Fibroblast of the aortic adventitia (primary cell): Measurements from ENCODE around the gene PIP5K1B. TPM values are rescaled to one million over a fixed set of nuclear protein-coding genes. Genes with fewer than 3 reads are reported as not detected.

ENCODE experiments used
- DNase-seq: peaks from one replicate; pipeline ENCODE4 v3.0.0-alpha.2; 2010; ENCODE audit warnings: low read depth
- H3K4me3 ChIP-seq: 2 replicates; pipeline ENCODE4 v1.5.1; 2011; ENCODE audit warnings: low read depth, mild to moderate bottlenecking, control low read depth, low read length, moderate library complexity
- total RNA-seq: library from RNA; depleted of rRNA; stranded (reverse); fragments of >200 nt; gene quantifications from 2 replicates; pipeline ENCODE4 v1.2.3, GENCODE V29; 2012; ENCODE audit warnings: low replicate concordance
- TF ChIP-seq, protein P1 (sequence below): IDR thresholded peaks from 2 replicates; pipeline ENCODE4 v1.5.1; 2011; ENCODE audit warnings: mild to moderate bottlenecking, low read length, control low read depth, inconsistent platforms; ENCODE audit not compliant: insufficient read depth

The PIP5K1B gene
- total RNA-seq, 1 donor, result not detected

DNA sequence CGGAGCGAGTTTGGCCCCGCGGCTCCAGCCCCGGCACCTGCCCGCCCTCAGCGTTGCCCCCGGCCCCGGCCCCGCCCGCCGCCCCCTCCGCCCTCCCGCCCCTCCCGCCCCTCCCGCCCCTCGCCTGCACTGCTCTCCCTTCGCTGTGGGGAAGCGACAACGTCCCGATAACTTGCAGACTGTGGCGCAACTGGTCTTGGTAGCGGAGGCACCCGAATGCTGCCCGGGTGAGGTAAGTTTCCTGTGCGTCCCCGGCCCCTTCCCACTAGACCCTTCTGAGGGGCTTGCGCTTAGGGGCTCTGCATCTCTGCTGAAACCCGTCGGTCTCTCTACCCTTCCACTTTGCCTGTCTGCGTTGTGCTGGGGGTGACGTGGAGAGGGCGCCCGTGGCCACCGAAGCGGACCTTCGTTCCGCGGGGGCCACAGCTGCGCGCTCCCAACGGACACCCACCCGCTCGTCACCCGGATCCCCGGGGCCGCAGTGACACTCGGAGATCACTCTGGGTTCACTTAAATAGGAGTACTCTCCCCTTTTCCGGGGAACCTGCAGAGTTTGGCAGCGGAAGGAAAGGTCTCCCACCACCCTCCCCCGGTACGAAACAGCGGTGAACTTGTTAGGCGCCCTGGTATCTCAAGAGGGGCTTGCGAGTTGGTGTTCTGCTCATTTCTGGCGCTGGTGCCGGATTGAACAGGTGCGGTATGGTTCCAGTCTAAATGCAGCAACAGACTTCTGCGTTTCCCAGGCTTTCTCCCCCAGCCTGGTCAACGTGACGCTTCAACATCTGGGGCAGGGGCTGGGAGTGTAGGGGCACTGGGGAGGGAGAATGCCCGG lies 707 bp downstream of the PIP5K1B start:
- TF ChIP-seq, protein P1, sequence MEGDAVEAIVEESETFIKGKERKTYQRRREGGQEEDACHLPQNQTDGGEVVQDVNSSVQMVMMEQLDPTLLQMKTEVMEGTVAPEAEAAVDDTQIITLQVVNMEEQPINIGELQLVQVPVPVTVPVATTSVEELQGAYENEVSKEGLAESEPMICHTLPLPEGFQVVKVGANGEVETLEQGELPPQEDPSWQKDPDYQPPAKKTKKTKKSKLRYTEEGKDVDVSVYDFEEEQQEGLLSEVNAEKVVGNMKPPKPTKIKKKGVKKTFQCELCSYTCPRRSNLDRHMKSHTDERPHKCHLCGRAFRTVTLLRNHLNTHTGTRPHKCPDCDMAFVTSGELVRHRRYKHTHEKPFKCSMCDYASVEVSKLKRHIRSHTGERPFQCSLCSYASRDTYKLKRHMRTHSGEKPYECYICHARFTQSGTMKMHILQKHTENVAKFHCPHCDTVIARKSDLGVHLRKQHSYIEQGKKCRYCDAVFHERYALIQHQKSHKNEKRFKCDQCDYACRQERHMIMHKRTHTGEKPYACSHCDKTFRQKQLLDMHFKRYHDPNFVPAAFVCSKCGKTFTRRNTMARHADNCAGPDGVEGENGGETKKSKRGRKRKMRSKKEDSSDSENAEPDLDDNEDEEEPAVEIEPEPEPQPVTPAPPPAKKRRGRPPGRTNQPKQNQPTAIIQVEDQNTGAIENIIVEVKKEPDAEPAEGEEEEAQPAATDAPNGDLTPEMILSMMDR, result no peak
- peak overlapping the region; percentile 56 for H3K4me3 ChIP-seq
- DNase-seq, result no peak

DNA sequence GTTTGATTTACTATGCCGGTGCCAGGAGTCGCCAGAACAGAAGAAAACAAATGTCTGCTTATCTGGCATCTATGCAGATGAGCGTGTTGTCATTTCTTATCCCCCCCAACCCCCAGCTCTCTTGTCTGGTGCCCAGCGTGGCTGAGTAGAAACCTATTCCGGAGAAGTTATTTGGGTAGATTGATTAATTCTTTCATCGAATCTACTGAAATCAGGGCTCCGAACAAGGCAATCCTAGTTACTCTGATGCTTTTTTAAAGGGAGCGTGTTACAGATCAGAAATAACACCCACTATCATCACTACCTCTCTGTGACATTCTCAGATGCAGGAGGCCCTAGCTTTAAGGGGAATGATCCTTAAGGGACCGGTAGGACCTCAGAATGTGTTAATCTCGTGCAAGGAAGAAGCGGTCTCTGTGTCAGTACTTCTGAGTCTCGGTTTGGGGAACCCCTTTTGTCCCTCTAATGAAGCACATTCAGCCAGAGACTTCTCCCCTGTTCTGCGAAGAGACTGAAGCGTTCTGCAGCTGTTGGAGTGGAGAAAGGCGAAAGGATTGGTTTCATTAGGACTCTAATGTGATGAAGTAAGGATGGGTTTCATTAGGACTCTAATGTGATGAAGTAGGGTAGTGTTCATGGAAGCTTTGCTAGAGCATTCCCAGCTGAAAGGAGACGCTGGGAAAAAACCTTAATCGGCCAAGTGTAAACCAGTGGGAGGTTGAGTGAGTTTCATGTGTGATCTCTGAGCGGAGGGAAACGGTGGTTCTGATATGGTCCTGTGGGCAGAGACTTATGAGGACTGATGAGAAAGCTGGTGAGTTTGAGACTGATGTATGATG lies 1.5 kb downstream of the PIP5K1B start:
- H3K4me3 ChIP-seq, result no peak overlapping the region
- TF ChIP-seq, protein P1, result no peak
- no peak for DNase-seq

DNA sequence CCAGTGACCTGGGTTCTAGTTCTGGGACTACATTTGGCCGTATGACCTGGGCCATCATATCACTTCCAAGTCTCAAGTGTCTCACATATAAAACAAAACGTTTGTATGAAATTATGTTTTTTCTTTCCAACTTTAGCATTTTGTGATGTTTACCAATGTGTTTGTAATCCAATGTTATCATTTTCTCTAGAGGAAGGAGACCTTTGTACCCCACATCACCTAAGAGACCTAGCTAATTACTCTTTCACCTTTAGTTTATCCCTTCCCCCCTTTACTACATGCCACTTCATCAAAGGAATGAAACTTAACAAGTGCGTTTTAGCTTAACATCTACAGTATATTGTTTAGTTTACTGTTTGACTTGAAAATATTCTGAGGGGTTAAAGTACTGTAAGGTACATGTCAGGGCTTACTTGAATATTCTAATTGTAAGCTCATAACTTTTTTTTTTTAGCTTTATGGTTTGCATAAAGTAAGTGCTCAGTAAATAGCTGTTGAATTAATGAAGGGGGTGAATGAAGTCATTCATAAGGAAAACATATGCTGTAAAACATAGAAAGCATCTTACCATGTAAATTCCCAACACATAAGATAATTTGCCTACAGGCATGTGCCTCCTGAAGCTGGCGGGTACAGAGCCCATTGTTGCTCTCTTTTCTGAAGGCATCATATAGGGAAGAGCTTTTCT lies 2.9 kb downstream of the PIP5K1B start:
- TF ChIP-seq, protein P1, result no peak
- no peak overlapping the region for H3K4me3 ChIP-seq
- no peak for DNase-seq

DNA sequence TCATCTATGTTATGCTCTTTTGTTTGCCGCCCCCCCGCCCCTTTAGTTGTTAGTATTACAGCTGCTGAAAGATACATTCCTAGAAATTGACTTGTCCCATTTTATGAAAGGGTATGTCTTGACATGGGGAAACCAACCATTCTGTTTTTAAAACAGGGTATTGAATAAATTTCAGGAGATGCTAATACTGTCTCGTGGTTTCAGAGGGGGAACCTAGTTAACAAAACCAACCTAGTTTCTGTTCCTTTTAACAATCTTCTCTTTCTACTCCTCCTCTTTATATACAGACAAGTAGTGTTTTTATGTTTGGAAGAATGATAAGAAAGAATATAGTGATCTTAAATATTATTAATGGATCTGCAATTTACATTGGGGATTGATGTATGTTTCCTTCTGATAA lies 3.5 kb downstream of the PIP5K1B start:
- no peak for DNase-seq
- H3K4me3 ChIP-seq, result no peak overlapping the region
- TF ChIP-seq, protein P1, result no peak

DNA sequence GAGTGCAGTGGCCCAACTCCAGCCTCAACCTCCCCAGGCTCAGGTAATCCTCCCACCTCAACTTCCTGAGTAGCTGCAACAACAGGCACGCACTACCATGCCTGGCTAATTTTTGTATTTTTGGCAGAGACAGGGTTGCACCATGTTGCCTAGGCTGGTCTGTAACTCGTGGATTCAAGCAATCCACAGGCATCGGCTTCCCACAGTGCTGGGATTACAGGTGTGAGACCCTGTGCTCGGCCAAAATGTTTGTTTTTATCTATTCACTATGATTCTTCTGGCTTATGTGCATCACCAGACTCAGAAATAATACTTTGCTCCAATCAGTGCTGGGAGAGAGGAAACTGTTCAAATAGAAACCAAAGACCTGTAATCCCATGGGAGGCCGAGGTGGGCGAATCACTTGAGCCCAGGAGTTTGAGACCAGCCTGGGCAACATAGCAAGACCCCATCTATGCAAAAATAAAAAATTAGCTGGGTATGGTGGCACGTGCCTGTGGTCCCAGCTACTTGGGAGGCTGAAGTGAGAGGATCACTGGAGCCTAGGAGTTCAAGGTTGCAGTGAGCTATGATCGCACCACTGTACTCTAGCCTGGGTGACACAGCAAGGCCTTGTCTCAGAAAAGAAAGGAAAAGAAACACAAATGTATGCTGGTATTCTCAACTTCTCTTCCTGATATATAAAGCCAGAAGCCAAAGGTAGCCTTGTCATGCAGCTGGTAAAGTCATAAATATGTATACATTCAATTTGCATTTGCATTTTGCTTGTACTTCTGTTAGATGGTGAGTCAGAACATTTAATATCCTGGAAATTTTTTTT lies 4.5 kb downstream of the PIP5K1B start:
- TF ChIP-seq, protein P1, result no peak
- DNase-seq, result no peak
- H3K4me3 ChIP-seq, result no peak overlapping the region

DNA sequence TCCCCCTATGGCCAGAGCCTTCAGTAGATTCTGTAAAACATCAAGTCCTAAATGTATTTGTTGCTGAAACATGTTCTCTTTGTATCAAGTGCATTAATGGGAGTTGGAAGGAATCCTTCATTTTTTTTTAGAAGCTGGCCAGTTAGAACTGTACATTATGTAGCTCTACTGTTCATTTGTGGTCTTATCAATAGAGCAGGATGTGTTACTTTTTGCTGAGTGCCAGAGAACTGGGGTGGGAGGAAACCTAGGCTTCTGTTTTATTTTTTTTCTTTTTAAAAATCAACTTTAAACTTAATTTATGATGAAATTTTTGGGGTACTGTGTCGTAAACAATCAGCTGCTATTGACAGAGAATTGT lies 5.1 kb downstream of the PIP5K1B start:
- H3K4me3 ChIP-seq, result no peak overlapping the region
- TF ChIP-seq, protein P1, result no peak
- no peak for DNase-seq
